TTC549 (cell line): ENCODE measurements around the gene IL17RA.

ENCODE experiments used
- FAIRE-seq: peaks from 2 replicates; lab custom pipeline; 2012; peaks lifted over from hg19 to GRCh38; lab: Jason Lieb, UNC

IL17RA gene

DNA sequence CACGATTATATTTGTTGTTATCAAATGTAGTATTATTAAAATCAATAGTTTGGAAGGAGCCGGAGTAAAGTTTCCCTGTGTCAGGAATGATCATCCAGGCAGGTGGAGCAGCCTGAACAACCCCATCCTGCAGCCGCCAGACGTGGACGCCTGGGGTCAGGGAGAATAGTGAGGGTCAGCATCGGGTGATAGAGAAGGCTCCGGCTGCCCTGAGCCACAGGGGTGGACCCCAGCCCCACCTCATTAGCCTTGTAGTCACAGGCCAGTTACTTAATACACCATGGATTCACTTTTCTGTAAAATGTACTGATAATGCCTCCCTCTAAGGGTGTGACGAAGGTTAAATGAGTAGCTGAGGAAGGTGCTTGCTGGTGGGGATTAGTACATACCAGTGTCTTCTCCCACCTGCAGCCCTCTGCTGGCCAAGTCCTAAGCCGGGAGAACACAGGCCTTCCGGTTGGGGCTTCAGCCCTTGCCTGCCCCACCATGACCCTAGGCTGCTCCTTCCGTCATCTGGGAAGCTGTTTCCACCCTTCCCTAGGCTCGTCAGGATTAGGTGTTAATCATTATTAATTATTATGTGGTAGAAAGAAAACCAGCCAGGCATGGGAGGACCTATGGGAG, 21.5 kb downstream of the IL17RA start:
- no peak for FAIRE-seq

- no peak for FAIRE-seq
Observed at GRCh38 chr22:17106785-17107546, 22.2 kb downstream of the IL17RA start.

DNA sequence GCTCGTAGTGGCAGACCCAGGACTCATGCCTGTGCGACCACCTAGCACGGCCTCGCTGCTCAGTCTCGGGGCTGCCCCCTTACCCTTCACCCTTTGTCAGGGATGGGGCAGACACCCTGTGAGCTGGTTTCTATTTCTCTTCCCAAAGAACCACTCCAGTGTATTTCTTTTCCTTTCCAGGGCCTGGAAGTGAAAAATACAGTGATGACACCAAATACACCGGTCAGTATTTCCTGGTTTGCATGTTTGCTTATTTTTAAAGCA, 22.7 kb downstream of the IL17RA start:
- no peak for FAIRE-seq

GRCh38 chr22:17108256-17109112, 23.7 kb downstream of the IL17RA start:
- no peak for FAIRE-seq

GRCh38 chr22:17109113-17109865, 24.5 kb downstream of the IL17RA start:
- FAIRE-seq: no peak

DNA sequence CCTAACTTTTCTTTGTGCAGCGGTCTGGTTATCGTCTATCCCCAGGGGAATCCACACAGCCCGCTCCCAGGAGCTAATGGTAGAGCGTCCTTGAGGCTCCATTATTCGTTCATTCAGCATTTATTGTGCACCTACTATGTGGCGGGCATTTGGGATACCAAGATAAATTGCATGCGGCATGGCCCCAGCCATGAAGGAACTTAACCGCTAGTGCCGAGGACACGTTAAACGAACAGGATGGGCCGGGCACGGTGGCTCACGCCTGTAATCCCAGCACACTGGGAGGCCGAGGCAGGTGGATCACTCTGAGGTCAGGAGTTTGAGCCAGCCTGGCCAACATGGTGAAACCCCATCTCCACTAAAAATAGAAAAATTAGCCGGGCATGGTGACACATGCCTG, 25.2 kb downstream of the IL17RA start:
- no peak for FAIRE-seq

DNA sequence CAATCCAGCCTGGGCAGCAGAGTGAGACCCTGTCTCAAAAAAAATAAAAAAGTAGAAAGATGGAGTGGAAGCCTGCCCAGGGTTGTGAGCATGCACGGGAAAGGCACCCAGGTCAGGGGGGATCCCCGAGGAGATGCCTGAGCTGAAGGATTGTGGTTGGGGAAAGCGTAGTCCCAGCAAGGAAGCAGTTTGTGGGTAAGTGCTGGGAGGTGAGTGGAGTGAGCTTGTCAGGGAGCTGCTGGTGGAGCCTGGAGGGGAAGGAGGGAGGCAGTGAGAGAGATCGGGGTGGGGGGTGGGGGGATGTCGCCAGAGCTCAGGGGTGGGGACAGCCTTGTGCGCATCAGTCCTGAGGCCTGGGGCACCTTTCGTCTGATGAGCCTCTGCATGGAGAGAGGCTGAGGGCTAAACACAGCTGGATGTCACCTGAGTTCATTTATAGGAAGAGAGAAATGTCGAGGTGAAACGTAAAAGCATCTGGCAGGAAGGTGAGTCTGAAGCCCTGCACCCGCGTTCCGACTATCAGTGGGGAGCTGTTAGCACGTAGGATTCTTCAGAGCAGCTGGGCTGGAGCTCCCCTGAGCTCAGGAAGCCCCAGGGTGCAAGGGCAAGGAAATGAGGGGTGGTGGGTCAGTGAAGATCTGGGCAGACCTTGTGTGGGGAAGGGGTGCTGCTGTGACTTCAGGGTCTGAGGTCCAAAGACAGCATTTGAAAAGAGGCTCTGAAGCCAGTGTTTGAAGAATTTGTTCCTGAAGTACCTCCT, 26.2 kb downstream of the IL17RA start:
- no peak for FAIRE-seq

DNA sequence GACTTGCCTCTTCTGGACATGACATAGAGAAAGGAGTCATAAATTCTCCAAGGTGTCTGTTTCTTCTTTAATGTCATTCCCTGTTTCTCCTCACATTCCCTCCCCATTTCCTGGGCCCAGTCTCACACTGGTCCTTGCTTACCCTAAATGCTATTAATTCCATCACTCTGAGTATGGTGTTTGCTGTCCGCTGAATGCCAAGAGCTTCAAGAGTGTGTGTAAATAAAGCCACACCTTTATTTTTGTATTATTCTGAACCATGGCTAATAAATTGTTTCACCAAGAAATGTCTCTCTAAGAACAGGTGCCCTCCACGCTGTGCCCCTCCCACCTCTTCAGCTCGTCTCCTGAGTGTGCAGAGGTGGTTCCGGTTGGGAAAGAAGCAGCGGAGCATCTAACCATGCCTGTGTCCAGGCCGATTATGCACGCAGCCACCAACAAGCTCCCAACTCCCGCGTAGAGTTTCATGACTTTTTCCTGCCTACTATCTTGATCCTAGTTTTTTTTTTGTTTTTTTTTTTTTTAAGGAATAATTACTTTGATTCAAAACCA, 27.8 kb downstream of the IL17RA start:
- FAIRE-seq: no peak

DNA sequence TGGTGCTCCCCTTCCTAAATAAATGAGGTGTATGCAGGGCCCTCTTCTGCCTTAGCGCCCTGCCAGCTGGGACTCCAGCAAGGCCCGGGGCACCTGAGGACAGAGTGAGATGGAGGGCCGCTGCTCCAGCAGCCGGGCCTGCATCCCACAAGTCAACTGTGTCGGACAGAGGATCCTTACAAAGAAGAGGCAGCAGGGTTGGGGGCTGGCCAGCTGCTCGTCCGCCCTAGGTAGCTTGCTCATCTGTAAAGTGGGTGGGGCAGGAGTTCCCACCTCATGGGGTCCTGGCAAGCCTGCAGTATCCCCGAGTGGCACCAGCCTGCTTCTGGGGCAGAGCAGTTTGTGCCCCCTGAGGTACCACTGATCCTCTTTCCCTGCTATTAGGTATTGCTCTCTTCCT, 28.8 kb downstream of the IL17RA start:
- FAIRE-seq: no peak

DNA sequence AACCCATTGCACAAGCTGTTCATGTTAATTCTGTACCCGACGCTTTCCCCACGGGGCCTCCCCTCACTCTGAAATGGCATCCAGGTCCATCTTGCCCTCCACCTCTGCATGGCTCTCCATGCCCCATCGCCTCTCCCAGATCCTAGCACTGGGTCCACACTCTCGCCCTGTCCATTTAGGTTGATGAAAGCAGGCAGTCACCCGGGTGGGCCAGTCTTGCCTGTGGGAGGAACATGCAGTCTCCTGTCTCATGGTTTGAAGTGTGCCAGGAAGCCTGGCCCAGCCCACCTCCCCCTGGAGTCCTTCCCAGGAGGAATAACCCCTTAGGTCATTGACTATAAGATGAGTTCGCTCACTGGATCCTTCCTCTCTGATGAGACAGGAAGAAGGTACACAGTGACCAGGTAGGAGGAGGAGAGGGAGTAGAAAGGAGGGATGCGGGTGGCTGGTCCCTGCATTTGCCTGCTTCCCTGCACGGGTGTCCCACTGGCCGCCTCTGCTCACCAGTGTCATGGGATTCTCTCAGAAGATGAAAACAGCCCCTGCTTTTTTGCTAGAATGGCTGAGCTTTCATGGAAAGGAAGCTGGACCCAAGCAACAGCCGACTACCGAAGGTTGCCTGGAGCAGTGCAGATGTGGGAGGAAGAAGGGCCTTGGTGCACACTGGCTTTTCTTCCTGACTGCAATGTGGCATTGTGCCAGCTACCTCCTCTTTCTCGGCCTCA, 29.5 kb downstream of the IL17RA start:
- no peak for FAIRE-seq

DNA sequence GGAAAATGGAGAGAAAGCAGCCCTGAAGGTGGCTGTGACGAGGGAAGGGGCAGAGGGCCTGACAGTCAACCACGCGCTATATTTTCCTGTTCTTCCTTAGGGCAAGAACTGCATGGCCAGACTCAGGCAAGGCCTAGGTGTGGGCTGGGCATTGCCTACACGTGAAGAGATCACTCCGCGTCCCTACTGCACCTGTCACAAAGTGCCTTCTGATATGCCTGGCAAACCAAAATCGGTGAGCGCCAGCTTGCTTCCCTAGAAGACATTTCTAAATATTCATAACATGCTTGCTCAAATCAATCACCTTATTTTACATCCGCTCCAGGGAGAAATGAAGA, 30.1 kb downstream of the IL17RA start:
- no peak for FAIRE-seq

DNA sequence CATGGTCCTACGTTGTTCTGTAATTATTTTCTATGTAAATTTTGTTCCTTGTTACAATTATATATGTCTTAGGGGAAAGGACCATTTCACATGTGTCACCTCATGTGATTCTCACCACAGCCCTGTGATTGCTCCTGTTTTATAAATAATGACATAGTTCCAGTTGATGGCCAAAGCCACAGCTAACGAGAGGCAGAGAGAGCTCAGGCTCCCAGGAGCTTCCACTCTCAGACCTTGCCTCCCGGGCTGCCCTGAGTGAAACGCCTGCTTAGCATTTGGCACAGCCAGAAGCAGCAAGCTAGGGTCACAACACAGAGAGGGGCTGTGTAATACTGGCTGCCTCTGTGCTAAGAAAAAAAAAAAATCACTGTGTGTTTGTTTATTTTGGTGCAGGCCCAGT, 30.4 kb downstream of the IL17RA start:
- FAIRE-seq: no peak

GRCh38 chr22:17115945-17116565, 31.3 kb downstream of the IL17RA start:
- FAIRE-seq: no peak

DNA sequence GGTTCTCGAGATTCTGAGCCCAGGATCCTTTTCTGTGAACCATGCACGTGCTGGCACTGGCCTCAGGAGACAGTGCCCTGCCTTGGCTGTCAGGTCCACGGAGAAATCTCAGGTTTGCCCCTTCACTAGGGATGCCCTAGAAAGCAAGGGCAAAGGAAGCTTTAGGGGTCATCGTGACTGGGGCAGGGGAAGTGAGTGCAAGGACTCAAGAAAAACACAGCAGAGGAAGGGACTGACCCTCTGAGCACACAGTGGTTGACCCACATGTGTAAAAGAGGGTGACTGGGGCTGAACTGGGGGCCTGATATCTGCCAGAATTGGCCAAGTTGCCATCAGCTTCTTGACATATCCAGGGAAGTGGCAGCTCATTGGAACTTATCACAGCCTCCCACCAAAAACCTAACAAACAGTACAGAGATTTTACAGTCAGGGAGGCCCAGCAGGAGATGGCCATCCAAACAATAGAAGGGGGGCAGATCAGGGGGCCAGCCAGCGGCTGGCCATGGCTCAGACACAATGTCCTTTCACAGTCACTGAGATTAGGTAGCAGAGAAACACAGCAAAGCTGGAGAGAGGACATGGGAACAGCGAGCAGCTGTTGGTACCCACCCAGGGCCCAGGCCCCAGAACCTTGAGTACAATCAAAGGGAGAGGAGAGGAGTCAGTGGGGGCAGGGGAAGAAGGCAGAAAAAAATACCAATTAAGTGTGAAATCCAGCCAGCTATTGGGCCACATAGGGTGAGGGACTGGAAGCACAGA, 32.0 kb downstream of the IL17RA start:
- no peak for FAIRE-seq

DNA sequence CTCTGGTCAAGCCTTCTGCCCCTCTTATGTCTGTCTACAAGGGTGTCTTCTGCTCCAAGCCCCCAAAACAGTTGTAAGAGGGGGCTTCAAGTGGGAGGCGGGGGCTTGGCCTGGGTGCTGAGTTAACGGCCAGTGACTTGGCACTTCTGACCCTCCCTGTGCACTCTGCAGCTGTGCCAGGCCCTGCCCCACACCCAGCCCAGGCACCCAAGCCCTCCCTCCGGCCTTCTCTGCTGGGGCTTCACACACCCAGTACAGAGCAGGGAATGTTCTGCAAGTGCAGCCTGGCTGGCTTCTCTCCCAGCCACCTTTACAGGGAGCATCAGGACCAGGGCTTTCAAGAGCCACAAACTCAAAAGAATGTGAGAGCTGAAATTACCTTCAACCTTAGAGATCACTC, 32.6 kb downstream of the IL17RA start:
- no peak for FAIRE-seq

DNA sequence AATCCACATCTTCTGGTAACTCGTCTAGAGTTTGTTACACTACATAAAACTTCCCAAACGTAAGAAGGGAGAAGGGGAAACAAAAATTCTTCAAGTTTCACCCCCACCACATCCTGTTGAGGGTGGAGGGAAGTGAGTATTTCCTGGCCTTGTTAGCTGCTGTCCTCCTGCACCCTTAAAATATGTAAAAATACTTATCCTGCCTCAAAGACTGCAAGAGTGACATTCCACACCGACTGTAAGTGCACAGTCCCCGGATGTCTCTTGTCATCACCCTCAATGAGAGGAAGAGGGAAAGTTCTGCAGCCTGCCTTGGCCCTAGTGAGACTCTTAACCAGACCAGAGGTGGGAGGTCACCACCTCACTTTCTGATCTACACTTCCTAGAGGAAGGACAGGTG, 33.1 kb downstream of the IL17RA start:
- FAIRE-seq: no peak

DNA sequence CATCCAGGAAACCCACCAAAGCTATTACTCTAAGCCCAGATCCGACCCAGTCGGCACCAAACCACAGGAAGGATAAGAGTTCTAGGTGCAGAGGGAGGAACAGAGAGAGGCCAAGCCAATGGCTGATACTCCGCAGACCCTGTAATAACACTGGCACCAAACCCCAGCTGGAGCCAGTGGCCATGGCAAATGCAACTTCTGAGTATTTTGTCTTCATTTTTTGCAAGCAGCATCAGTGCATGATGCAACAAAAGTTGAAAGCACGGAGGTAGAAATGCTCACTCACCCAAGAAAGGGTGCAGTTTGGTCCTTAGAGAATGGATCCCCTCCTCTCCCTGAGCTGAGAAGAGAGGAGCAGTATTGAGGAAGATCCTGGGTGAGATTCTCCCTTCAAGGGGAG, 33.5 kb downstream of the IL17RA start:
- no peak for FAIRE-seq

- no peak for FAIRE-seq
Observed at GRCh38 chr22:17119481-17120202, 34.8 kb downstream of the IL17RA start.

- no peak for FAIRE-seq
Observed at GRCh38 chr22:17120281-17120680, 35.5 kb downstream of the IL17RA start.
